B cell (primary cell): ENCODE data around the gene PAM16. TPM values are rescaled to one million over a fixed set of nuclear protein-coding genes. Genes with fewer than 3 reads are reported as not detected.

ENCODE experiments used
- polyA plus RNA-seq: library from polyadenylated mRNA; depleted of rRNA; stranded (reverse); fragments of >200 nt; gene quantifications from 2 replicates; pipeline ENCODE4 v1.2.3, GENCODE V29; 2012
- total RNA-seq, 2 donors: library from RNA; stranded (reverse); fragments of 120-200 nt in 1 of 2; gene quantifications; 1 replicate in 1 of 2; 2 replicates in 1 of 2; pipeline versions ENCODE4 v1.2.3 to v1.2.4, GENCODE V29; 2013 to 2022

Gene PAM16
- total and polyA plus RNA-seq, 2 donors (not counting 1 experiment from before 2014, with no cell fraction given) = 57.3 to 64.1 TPM

Other genes with a start within 250 kb of the PAM16 start
- 1.7 and 1.9 TPM in 2 replicates for gene ADCY9, start 234.9 kb downstream of the PAM16 start, total RNA-seq
- gene ADCY9, start 234.9 kb downstream of the PAM16 start, polyA plus RNA-seq = 2.1 and 3.6 TPM in 2 replicates
- not detected in 2 replicates for gene SRL, start 109.2 kb downstream of the PAM16 start, total RNA-seq
- not detected in 2 replicates for gene SRL, start 109.2 kb downstream of the PAM16 start, polyA plus RNA-seq
- gene TFAP4, start 78.3 kb downstream of the PAM16 start, total RNA-seq = 20.7 and 25.1 TPM in 2 replicates
- gene TFAP4, start 78.3 kb downstream of the PAM16 start, polyA plus RNA-seq = 12.9 and 13.2 TPM in 2 replicates
- not detected in 2 replicates for gene GLIS2, start 35.3 kb downstream of the PAM16 start, total RNA-seq
- gene GLIS2, start 35.3 kb downstream of the PAM16 start, polyA plus RNA-seq = not detected in 2 replicates
- 0.66 and 0.76 TPM in 2 replicates for gene VASN, start 20.5 kb upstream of the PAM16 start, total RNA-seq
- gene VASN, start 20.5 kb upstream of the PAM16 start, polyA plus RNA-seq = 0.57 and 1.1 TPM in 2 replicates
- 114 and 117 TPM in 2 replicates for gene CORO7, start 65.3 kb upstream of the PAM16 start, total RNA-seq
- 230 and 242 TPM in 2 replicates for gene CORO7, start 65.3 kb upstream of the PAM16 start, polyA plus RNA-seq
- gene DNAJA3, start 74.5 kb upstream of the PAM16 start, total RNA-seq = 59.3 and 68.1 TPM in 2 replicates
- gene DNAJA3, start 74.5 kb upstream of the PAM16 start, polyA plus RNA-seq = 65.2 and 67.7 TPM in 2 replicates
- 46.7 and 48.6 TPM in 2 replicates for gene NMRAL1, start 123.3 kb upstream of the PAM16 start, total RNA-seq
- 42.6 and 68.8 TPM in 2 replicates for gene NMRAL1, start 123.3 kb upstream of the PAM16 start, polyA plus RNA-seq
- gene HMOX2, start 125.1 kb upstream of the PAM16 start, total RNA-seq = 36.5 TPM in 2 replicates
- gene HMOX2, start 125.1 kb upstream of the PAM16 start, polyA plus RNA-seq = 21.8 and 39.0 TPM in 2 replicates
- gene CDIP1, start 187.5 kb upstream of the PAM16 start, total RNA-seq = 18.0 and 20.3 TPM in 2 replicates
- 12.8 and 12.9 TPM in 2 replicates for gene CDIP1, start 187.5 kb upstream of the PAM16 start, polyA plus RNA-seq
- gene C16orf96, start 205.0 kb upstream of the PAM16 start, total RNA-seq = 0.66 and 0.79 TPM in 2 replicates
- gene C16orf96, start 205.0 kb upstream of the PAM16 start, polyA plus RNA-seq = 0.31 and 0.40 TPM in 2 replicates